VCaP (cell line): ENCODE measurements around the gene NDUFAB1.
A peak's percentile ranks its signal among the peaks of the same experiment; 100 is the strongest.
"Not testable (repeated sequence)": the region's sequence is repeated elsewhere in the genome, so short reads cannot be mapped to it uniquely, and the experiment has no call there.

Experiments used
- H3K27ac ChIP-seq: fragments of 450-650 bp; 2 replicates; pipeline ENCODE4 v1.5.1; 2017
- CTCF ChIP-seq: fragments of 450-650 bp; conservative IDR thresholded peaks from 2 replicates; pipeline ENCODE4 v1.5.1; 2017; ENCODE audit warnings: mild to moderate bottlenecking, moderate library complexity

Gene NDUFAB1

GRCh38 chr16:23597003-23597756, 1.1 kb upstream of the NDUFAB1 start:
- H3K27ac ChIP-seq = no peak overlapping the region
- TF ChIP-seq CTCF = no peak

GRCh38 chr16:23595246-23595950, 718 bp downstream of the NDUFAB1 start:
- peak overlapping the region; percentile 74 for H3K27ac ChIP-seq

DNA sequence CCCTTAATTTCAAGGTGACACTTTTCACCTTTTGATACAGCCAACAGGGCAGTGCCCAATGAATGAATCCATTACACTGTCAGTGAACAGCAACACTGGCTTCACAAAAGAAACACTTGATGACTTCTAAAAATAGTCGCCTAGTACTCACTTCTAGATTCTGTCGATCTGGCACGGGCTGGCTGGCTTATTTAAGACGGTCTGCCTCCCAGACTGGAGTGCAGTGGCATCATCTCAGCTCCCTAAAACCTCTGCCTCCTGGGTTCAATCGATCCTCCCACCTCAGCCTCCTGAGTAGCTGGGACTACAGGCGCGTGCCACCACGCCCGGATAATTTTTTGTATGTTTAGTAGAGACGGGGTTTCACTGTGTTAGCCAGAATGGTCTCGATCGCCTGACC, 1.9 kb downstream of the NDUFAB1 start:
- no peak for TF ChIP-seq CTCF
- no peak overlapping the region for H3K27ac ChIP-seq

More at GRCh38 chr16:23595246-23595950, 718 bp downstream of the NDUFAB1 start:
- no peak for TF ChIP-seq CTCF

- no peak overlapping the region for H3K27ac ChIP-seq
- TF ChIP-seq CTCF = no peak
Observed at GRCh38 chr16:23590181-23590580, 5.9 kb downstream of the NDUFAB1 start.

DNA sequence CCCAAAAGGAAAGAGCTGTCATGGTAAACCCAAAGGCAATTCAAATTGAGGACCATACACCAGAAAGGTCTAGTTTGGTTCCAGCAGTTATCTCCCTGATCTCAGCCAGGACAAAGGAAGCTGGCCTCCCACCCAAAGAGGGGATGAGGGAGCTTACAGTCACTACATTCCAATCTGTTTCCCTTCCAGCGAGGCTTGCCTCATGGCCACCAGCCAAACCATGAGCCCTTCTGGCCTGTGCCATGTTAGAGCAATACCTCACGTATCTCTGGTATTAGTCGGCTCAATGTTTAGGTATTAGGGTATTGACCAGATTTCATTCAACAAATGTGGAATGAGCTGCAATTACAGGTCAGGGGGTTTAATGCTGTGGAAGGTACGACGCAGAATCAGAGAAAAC, 8.4 kb downstream of the NDUFAB1 start:
- no peak overlapping the region for H3K27ac ChIP-seq
- no peak for TF ChIP-seq CTCF

DNA sequence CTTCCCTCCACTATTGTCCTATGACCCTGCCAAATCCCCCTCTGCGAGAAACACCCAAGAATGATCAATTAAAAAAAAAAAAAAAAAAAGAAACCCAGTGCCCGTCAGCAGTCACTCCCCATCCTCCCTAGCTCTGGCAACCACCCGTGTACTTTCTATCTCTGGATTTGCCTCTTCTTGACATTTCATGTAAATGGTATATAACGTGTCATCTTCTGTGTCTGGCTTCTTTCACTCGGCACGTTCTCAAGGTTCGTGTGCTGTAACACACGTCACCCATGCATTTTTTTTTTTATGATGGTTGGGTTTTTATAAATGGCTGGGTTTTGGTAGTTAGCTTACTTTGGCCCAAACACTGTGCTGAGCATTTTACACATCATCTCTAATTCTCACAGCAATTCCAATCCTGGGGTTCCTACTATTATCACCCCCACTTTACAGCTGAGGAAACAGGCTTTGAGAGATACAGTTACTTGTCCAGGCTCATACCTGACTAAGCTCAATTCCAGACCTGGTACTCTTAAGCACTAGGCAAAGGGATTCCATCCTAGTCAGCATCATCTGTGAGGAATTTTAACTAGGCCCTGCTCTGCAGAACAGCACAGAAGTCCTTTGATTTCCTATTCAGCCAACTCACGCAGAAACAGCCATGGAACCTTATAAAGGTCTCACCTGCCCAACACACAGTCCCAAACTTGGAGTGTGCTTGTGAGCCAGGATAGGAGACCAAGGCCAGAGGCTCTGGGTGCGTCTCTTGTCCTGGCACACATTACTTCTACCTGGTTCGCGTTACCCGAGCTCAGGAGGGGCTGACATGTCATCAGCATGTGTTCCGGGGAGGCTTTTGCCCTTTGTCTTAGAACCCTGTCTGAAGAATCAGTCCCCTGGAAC, 11.7 kb downstream of the NDUFAB1 start:
- no peak for TF ChIP-seq CTCF
- H3K27ac ChIP-seq = no peak overlapping the region

- not testable (repeated sequence) for H3K27ac ChIP-seq
Observed at GRCh38 chr16:23583271-23583670, 12.8 kb downstream of the NDUFAB1 start.
